ENCODE measurements around the gene DCAF10.
"Not testable (repeated sequence)": the region's sequence is repeated elsewhere in the genome, so short reads cannot be mapped to it uniquely, and the experiment has no call there.

The DCAF10 gene

GRCh38 chr9:37908698-37909186 is 108.1 kb downstream of the DCAF10 start:
- DNase-seq (ENCODE audit: low spot score) = no peak

- DNase-seq (ENCODE audit: low spot score) = no peak
Measured at GRCh38 chr9:37909326-37909725, 108.7 kb downstream of the DCAF10 start.

- not testable (repeated sequence) for DNase-seq (ENCODE audit: low spot score)
Measured at GRCh38 chr9:37909836-37910235, 109.2 kb downstream of the DCAF10 start.

GRCh38 chr9:37910271-37910670 is 109.7 kb downstream of the DCAF10 start:
- no peak for DNase-seq (ENCODE audit: low spot score)

GRCh38 chr9:37911271-37911681 is 110.7 kb downstream of the DCAF10 start:
- DNase-seq (ENCODE audit: low spot score) = no peak

GRCh38 chr9:37913480-37914153 is 113.0 kb downstream of the DCAF10 start:
- peak; percentile 89 for DNase-seq (ENCODE audit: low spot score)

- no peak for DNase-seq (ENCODE audit: low spot score)
Measured at GRCh38 chr9:37914154-37914551, 113.6 kb downstream of the DCAF10 start.

- DNase-seq (ENCODE audit: low spot score) = no peak
Measured at GRCh38 chr9:37914701-37915358, 114.2 kb downstream of the DCAF10 start.

GRCh38 chr9:37915911-37916470 is 115.4 kb downstream of the DCAF10 start:
- DNase-seq (ENCODE audit: low spot score) = no peak

- no peak for DNase-seq (ENCODE audit: low spot score)
Measured at GRCh38 chr9:37916471-37917312, 116.1 kb downstream of the DCAF10 start.

All from iPS-NIHi11 (cell line).